Stimulated activated CD8-positive, alpha-beta memory T cell treated with anti-CD3 and anti-CD28 coated beads, Interleukin-4, amount 100 ng/mL, for 4 hours (primary cell): ENCODE data around the gene STARD4.

Experiments used
- DNase-seq, 2 donors: peaks; one replicate each; pipeline ENCODE4 v3.0.0-alpha.2; 2020; ENCODE audit warnings: low read depth in 2 of 2, low spot score in 1 of 2

STARD4 gene, protein sequence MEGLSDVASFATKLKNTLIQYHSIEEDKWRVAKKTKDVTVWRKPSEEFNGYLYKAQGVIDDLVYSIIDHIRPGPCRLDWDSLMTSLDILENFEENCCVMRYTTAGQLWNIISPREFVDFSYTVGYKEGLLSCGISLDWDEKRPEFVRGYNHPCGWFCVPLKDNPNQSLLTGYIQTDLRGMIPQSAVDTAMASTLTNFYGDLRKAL

DNA sequence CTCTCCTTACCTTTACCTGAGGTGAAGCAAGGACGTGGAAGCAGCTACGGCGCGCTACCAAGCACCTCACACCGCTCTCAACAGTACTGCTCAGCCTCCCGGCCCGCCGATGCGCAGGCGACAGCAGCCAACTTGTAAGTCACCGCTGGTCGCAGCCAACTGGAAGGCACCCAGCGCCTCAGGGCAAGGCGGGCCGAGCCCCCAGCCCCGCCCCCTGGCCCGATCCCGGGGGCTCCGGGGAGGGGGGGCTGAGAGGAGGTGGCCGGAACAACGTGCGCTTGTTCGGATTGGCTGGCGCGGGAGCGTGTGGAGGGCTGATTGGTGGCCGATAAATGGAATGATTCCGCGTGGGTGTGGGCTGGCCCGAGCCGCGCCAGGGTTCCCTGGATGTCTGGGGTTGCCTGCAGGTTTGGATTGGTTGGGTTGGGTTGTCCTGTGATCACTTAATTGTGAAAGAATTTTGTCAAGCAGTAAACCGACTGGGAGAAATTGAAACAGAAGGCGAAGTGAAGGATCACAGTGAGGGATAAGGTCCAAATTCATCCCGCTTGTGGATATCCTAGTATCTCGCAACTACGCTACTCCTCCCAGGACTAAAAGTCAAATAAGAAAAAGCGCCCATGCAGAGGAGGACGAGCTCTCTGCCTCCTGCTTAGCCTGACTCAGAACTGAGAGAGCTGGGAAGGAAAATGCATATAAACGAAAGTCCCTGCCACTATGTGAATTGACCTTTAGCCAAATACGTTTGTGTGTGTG lies at the start of gene STARD4:
Gene STARD4, minus strand, starts transcription at position 161 of the 756 bp plus-strand sequence. CDS start 5,102 bp downstream, outside the sequence.
- DNase-seq: peak; percentile 70 to 91

DNA sequence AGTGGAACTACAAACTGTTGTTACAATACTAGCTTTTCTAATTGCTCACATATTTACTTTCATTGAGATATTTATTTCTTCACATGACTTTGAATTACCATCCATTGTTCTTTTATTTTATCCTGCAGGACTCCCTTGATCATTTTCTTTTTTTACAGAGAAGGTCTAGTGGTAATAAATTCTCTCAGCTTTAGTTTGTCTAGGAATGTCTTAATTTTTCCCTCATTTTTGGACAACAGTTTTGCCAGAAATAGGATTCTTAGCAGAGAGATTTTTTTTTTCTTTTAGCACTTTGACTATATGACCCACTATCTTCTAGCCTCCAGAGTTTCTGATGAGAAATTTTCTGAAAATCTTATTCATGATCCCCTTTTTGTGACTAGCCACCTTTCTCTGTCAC lies 47.3 kb upstream of the STARD4 start:
- DNase-seq: no peak

GRCh38 chr5:111557686-111558085 lies 45.4 kb upstream of the STARD4 start:
- no peak for DNase-seq

- DNase-seq: no peak
Observed at GRCh38 chr5:111557111-111557510, 44.8 kb upstream of the STARD4 start.

DNA sequence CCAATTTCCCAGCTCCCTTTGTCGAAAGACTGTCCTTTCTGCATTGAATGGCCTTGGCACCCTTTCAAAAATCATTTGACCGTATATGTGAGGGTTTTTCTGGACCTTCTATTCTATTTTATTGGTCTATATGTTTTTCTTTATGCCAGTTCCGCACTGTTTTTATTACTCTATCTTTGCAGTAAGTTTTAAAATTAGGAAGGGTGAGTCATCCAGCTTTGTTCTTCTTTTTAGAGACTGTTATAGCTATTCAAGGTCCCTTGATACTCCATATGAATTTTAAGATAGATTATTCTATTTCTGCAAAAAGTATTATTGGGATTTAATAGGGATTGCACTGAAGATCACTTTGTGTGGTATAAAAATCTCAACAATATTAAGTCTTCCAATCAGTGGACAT lies 44.2 kb upstream of the STARD4 start:
- DNase-seq: no peak

DNA sequence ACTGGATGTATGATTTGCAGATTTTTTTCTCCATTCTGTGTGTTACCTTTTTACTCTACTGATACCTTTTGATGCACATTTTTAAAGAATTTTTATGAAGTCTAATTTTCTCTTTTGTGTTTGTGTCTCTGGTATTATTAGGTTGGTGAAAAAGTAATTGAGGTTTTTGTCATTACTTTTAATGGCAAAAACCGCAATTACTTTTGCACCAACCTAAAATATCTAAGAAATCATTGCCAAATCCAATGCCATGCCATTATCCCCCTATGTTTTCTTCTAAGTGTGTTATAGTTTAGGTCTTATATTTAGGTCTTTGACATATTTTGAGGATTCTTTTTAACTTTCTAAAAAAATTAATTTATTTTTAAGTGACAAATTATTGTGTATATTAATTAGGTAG lies 43.4 kb upstream of the STARD4 start:
- no peak for DNase-seq

- DNase-seq: no peak
Observed at GRCh38 chr5:111553868-111554267, 41.5 kb upstream of the STARD4 start.

GRCh38 chr5:111552896-111553295 lies 40.6 kb upstream of the STARD4 start:
- DNase-seq: no peak

- DNase-seq: no peak
Observed at GRCh38 chr5:111552492-111552891, 40.2 kb upstream of the STARD4 start.

- DNase-seq: no peak
Observed at GRCh38 chr5:111551569-111552275, 39.4 kb upstream of the STARD4 start.

DNA sequence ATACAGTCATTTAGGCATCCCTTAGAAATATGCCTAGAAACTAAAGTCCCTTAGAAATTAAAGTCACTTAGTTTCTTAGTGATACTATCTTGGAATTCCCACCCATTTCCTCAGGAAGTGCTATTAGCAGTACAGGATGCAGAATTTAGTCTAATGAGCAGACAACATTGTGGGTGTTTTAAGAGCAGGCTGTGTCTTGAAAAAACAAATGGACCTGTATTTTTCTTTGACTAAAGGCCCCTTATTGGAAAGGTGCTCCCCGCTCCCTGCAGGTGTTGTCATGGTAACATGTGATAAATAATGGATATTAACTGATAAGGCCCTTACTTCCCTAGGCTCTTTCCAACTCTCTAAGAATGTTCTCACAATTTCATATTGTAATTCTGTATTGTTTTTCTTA lies 38.8 kb upstream of the STARD4 start:
- DNase-seq: no peak

DNA sequence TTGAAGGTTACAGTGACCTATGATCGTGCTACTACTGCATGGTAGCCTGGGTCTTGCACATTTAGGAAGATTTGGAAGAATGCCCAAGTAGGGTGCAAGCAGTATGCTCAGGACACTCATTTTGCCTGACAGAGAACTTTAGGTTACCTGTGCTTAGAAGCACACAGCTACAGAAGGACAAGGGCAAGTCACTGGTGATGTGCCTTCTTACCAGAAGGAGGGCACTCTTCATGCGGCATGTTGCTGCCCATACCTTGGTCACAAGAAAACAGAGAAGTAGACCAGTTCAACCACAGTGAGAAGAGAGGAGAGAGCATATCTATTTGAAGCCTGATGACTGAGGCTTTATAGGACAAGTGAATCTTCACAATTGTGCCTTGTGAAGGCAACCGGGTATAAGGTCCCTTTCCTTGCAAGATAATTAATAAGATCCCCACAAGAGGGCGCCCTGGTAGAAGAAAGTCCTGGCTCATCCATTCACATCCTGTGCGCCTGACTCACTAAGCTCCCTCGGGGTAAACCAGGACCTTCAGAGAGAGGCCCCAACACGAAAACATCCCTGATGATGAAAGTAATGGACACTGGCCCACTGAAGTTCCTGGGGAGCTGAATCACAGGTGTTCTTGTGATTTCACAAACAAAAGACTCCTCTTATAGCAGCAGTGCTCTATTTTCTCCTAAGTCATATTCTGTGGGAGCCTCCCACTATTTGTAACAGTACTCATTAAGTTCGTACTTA lies 38.1 kb upstream of the STARD4 start:
- peak; percentile 46 to 55 for DNase-seq

GRCh38 chr5:111548992-111549649 lies 36.8 kb upstream of the STARD4 start:
- DNase-seq: no peak

- DNase-seq: no peak
Observed at GRCh38 chr5:111548348-111548950, 36.1 kb upstream of the STARD4 start.

- no peak for DNase-seq
Observed at GRCh38 chr5:111545031-111545430, 32.7 kb upstream of the STARD4 start.

DNA sequence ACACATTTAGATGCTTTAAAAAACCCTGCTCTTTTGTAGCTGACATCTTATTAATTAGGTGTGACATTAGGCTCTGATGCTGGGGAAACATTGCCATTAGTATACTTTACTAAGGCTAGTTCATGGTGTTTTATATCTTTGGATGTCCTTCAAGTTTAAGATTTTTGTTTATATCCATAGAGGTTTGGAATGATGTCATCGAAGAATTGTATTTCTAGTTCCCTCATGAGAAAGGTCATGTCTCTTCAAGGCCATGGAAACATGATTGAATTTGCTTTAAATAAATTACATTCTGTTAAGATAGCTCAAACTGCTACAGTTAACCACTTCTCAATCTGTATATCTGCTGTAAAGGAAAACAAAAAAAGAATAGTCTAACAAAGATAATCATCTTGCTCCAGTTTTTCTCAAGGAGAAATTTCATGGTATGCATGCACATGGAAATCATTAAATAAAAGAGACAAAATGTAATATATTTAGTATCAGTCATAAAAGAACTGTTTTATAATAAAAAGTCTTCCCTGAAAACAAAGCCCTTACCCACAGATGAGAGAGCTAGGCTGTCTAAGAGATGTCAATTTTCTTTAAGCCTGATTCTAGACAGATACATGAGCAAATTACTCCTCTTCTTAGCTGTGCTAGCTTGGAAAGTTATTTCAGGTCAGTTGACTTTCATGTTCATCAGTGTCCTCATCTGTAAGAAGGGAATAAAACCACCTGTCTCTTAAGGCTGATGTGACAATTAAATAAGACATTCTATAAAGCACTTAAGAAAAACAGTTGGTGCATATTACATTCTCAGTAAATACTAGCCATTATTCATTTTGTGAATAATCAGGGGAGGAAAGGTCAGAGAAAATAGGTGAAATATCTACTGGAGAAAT lies 25.0 kb upstream of the STARD4 start:
- no peak for DNase-seq

DNA sequence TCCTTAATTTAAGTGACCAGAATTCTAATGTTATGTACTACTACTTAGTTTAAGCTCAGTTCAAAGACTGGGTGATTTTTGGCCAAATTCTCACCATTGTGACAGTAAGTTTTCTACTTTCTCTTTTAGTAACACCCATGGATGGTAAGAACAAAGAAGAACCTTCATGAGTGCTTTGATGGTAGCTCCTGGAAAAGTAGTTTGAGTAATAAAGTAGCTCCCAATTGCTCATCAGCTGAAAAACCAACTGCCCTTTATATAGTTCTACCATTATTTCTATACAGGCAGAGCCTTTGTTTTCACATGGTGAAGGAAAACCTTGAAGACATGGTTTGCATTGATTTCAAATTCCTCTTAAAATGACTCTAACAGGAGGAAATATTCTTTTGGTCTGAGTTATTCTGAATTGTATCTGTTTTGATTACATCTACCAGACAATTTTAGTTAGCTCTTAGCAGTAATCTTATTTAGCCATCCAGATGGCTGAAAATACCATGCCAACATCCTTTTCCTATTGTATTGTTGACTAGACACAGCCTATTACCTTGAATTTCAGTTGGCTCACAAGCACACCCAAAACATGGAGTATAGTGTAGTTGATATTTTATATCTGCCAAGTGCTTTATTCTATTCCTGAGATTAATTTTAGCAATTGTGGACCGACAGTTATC lies 23.7 kb upstream of the STARD4 start:
- DNase-seq: no peak

DNA sequence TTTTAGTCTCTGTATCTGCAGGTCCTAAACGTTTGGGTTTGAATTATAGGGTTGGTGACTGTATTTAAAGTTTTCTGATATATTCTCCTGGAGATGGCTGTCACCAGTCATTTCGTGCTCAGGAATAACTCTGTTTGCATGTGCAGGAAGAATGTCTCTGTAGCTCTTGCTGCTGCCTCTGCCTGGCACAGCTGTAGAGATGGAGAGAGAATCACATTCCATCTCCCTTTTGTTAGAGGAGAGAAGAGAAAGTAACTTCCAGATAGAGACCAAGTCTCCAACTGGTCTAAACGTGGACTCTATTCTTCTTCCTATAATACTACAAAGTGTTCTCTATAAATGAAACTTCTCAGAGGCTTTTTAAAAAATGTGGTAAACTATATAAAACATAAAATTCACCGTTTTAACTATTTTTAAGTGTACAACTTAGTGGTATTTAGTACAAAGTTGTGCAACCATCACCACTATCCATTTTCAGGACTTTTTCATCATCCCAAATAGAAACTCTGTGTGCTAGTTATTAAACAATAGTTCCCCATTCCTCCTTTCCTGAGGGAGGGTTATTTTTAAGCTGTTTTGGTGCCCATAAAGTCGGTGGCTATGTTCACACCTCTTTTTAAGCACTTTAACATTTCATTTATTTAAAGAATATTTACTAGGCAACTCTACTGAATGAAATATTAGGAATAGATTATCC lies 20.7 kb upstream of the STARD4 start:
- no peak for DNase-seq
